H1 (cell line): ENCODE results near the gene CDC45. TPM values are rescaled to one million over a fixed set of nuclear protein-coding genes. Genes with fewer than 3 reads are reported as not detected.

Experiments
- CTCF ChIA-PET: fragments of 300-600 bp; sonication (Branson Sonifier 250); formaldehyde crosslinking; loops from one replicate; lab custom pipeline; 2021; ENCODE audit not compliant: partially characterized antibody; lab: Charles Lee
- POLR2A ChIA-PET: fragments of 300-600 bp; sonication (Branson Sonifier 250); formaldehyde crosslinking; loops from one replicate; lab custom pipeline; 2021; ENCODE audit warnings: inconsistent platforms; ENCODE audit not compliant: partially characterized antibody; lab: Charles Lee
- DNase-seq, 2 experiments: peaks; one replicate each; pipeline versions ENCODE4 v3.0.0 to v3.0.0-alpha.2; 2010 to 2022; ENCODE audit warnings: low spot score in 2 of 2, low read depth in 1 of 2, mixed read lengths in 1 of 2
- FAIRE-seq: peaks from 2 replicates; lab custom pipeline; 2011; peaks lifted over from hg19 to GRCh38; lab: Jason Lieb, UNC
- H2AFZ ChIP-seq: 2 replicates; pipeline ENCODE4 v1.8.1; 2012; ENCODE audit warnings: low read length, inconsistent platforms
- H2AK5ac ChIP-seq: 2 replicates; pipeline ENCODE4 v1.6.1; 2013; ENCODE audit warnings: low read depth, low read length
- H2BK120ac ChIP-seq: replicated peaks from 2 replicates; pipeline ENCODE3; 2013; ENCODE audit warnings: low read depth, low read length, inconsistent platforms
- H2BK12ac ChIP-seq: 2 replicates; pipeline ENCODE4 v1.6.1; 2013; ENCODE audit warnings: low read depth, low read length
- H2BK15ac ChIP-seq: 2 replicates; pipeline ENCODE4 v1.6.1; 2013; ENCODE audit warnings: low read length
- H2BK20ac ChIP-seq: 2 replicates; pipeline ENCODE4 v1.6.1; 2013; ENCODE audit warnings: low read length
- H2BK5ac ChIP-seq: 2 replicates; pipeline ENCODE4 v1.6.1; 2013; ENCODE audit warnings: low read depth, low read length
- H3K14ac ChIP-seq: 2 replicates; pipeline ENCODE4 v1.6.1; 2013; ENCODE audit warnings: inconsistent platforms; ENCODE audit not compliant: insufficient read length
- H3K18ac ChIP-seq: 2 replicates; pipeline ENCODE4 v1.6.1; 2013; ENCODE audit warnings: low read length; ENCODE audit errors: extremely low read depth
- H3K23ac ChIP-seq: 2 replicates; pipeline ENCODE4 v1.6.1; 2013; ENCODE audit warnings: inconsistent platforms; ENCODE audit not compliant: insufficient read length
- H3K23me2 ChIP-seq: 2 replicates; pipeline ENCODE4 v1.6.1; 2013; ENCODE audit warnings: low read depth, low read length
- H3K27ac ChIP-seq: 2 replicates; pipeline ENCODE4 v1.6.1; 2011; ENCODE audit warnings: low read depth, low read length, inconsistent platforms
- H3K27me3 ChIP-seq, 4 experiments: replicated peaks in 1 of 4; 1 replicate in 1 of 4; 2 replicates in 3 of 4; pipeline versions ENCODE4 v1.6.1 to v1.8.1; 2011 to 2013; ENCODE audit warnings: low read length in 3 of 4, mild to moderate bottlenecking in 3 of 4, inconsistent platforms in 2 of 4, mixed read lengths in 2 of 4, moderate library complexity in 1 of 4; ENCODE audit not compliant: control insufficient read depth in 3 of 4, insufficient read depth in 3 of 4; ENCODE audit errors: extremely low read depth in 1 of 4
- H3K36me3 ChIP-seq, 4 experiments: 2 replicates each; pipeline versions ENCODE4 v1.6.1 to v1.8.1; 2011 to 2013; ENCODE audit warnings: mild to moderate bottlenecking in 4 of 4, low read length in 3 of 4, moderate library complexity in 2 of 4, control low read depth in 1 of 4, inconsistent platforms in 1 of 4; ENCODE audit not compliant: insufficient read depth in 4 of 4, control insufficient read depth in 2 of 4
- H3K4ac ChIP-seq: replicated peaks from 2 replicates; pipeline ENCODE3; 2013; ENCODE audit warnings: low read length, low read depth, mixed read lengths, inconsistent platforms; ENCODE audit not compliant: insufficient read length
- H3K4me1 ChIP-seq, 4 experiments: replicated peaks in 1 of 4; 1 replicate in 1 of 4; 2 replicates in 3 of 4; pipeline versions ENCODE4 v1.6.1 to v1.8.1; 2011 to 2013; ENCODE audit warnings: low read length in 3 of 4, inconsistent platforms in 2 of 4, mixed read lengths in 1 of 4; ENCODE audit not compliant: insufficient read depth in 4 of 4, control insufficient read depth in 3 of 4
- H3K4me2 ChIP-seq, 2 experiments: 2 replicates each; pipeline versions ENCODE4 v1.6.1 to v1.8.1; 2011 to 2013; ENCODE audit warnings: low read depth in 2 of 2, low read length in 2 of 2, control low read depth in 1 of 2, inconsistent platforms in 1 of 2, mild to moderate bottlenecking in 1 of 2; ENCODE audit not compliant: insufficient read depth in 1 of 2
- H3K4me3 ChIP-seq, 4 experiments: fragments of 200-600, 300-600 bp in 1 of 4; sonication (generic), shearing (Covaris generic), sonication (Bioruptor Twin) in 1 of 4; 2 replicates each; pipeline versions ENCODE4 v1.5.1 to v1.8.1; 2011 to 2016; ENCODE audit warnings: low read length in 4 of 4, low read depth in 3 of 4, control low read depth in 2 of 4, inconsistent platforms in 2 of 4, mild to moderate bottlenecking in 2 of 4, mixed read lengths in 1 of 4, moderate library complexity in 1 of 4; ENCODE audit not compliant: insufficient read depth in 2 of 4; ENCODE audit errors: extremely low read depth in 1 of 4
- H3K56ac ChIP-seq: replicated peaks from 2 replicates; pipeline ENCODE3; 2013; ENCODE audit warnings: low read depth, mild to moderate bottlenecking, mixed read lengths, low read length, inconsistent platforms; ENCODE audit not compliant: insufficient read length
- H3K79me1 ChIP-seq: 2 replicates; pipeline ENCODE4 v1.6.1; 2013; ENCODE audit warnings: low read depth, low read length, control low read depth
- H3K79me2 ChIP-seq, 2 experiments: 2 replicates each; pipeline versions ENCODE4 v1.6.1 to v1.8.1; 2012 to 2013; ENCODE audit warnings: low read length in 2 of 2, mild to moderate bottlenecking in 2 of 2, inconsistent platforms in 1 of 2; ENCODE audit not compliant: insufficient read depth in 2 of 2, control insufficient read depth in 1 of 2
- H3K9ac ChIP-seq, 4 experiments: replicated peaks in 1 of 4; 1 replicate in 1 of 4; 2 replicates in 3 of 4; pipeline versions ENCODE4 v1.6.1 to v1.8.1; 2011 to 2013; ENCODE audit warnings: low read depth in 3 of 4, low read length in 3 of 4, control low read depth in 2 of 4, mild to moderate bottlenecking in 2 of 4, moderate library complexity in 2 of 4, inconsistent platforms in 1 of 4; ENCODE audit errors: extremely low read depth in 1 of 4
- H3K9me3 ChIP-seq, 2 experiments: 2 replicates each; pipeline versions ENCODE4 v1.6.1 to v1.8.1; 2012 to 2013; ENCODE audit warnings: mild to moderate bottlenecking in 2 of 2, moderate library complexity in 2 of 2, control low read depth in 1 of 2, inconsistent platforms in 1 of 2, low read depth in 1 of 2, low read length in 1 of 2, mixed read lengths in 1 of 2; ENCODE audit not compliant: insufficient read depth in 2 of 2
- H4K20me1 ChIP-seq, 2 experiments: replicated peaks in 1 of 2; 2 replicates each; pipeline versions ENCODE3 to v1.8.1; 2011 to 2013; ENCODE audit warnings: inconsistent platforms in 2 of 2, low read length in 2 of 2, mild to moderate bottlenecking in 1 of 2; ENCODE audit not compliant: insufficient read depth in 2 of 2, control insufficient read depth in 1 of 2
- H4K5ac ChIP-seq: 2 replicates; pipeline ENCODE4 v1.6.1; 2013; ENCODE audit warnings: low read length, low read depth, mixed read lengths, inconsistent platforms; ENCODE audit not compliant: insufficient read length
- H4K8ac ChIP-seq: 2 replicates; pipeline ENCODE4 v1.8.0; 2013; ENCODE audit warnings: mild to moderate bottlenecking, moderate library complexity, low read length, inconsistent platforms; ENCODE audit not compliant: insufficient read depth; ENCODE audit errors: extremely low read depth
- H4K91ac ChIP-seq: replicated peaks from 2 replicates; pipeline ENCODE3; 2013; ENCODE audit warnings: low read length, mixed read lengths, inconsistent platforms; ENCODE audit not compliant: insufficient read length
- CBX5 ChIP-seq: fragments of 300-800, 300-1000 bp; sonication (generic); IDR thresholded peaks from 2 replicates; pipeline ENCODE4 v1.7.1; 2016; ENCODE audit warnings: antibody characterized with exemption, low read length, low read depth
- E2F6 ChIP-seq: IDR thresholded peaks from 2 replicates; pipeline ENCODE4 v1.6.1; 2012; ENCODE audit warnings: inconsistent platforms
- HDAC6 ChIP-seq: IDR thresholded peaks from one replicate; pipeline ENCODE4 v1.7.1; 2012; ENCODE audit warnings: low read depth, mild to moderate bottlenecking, inconsistent platforms, low read length, moderate library complexity
- RFX5 ChIP-seq: IDR thresholded peaks from 2 replicates; pipeline ENCODE4 v1.6.1; 2011; ENCODE audit warnings: low read depth, low read length, improper control_type of control experiment, borderline replicate concordance
- WGBS, 2 experiments: shearing (Covaris generic) in 1 of 2; methylation state at CpG; one replicate each; pipeline versions ENCODE4 v1.1.6 to v1.1.7; 2013 to 2015; ENCODE audit warnings: low lambda C conversion rate in 2 of 2, mixed read lengths in 2 of 2, inconsistent platforms in 1 of 2, low coverage in 1 of 2, missing lambda C conversion rate in 1 of 2; ENCODE audit not compliant: insufficient replicate concordance in 2 of 2, insufficient coverage in 1 of 2, insufficient read length in 1 of 2; ENCODE audit errors: extremely low coverage in 1 of 2, missing lambda C conversion rate in 1 of 2; 5-methylcytosine and 5-hydroxymethylcytosine counted together
- polyA plus RNA-seq, 7 experiments: library from polyadenylated mRNA; depleted of rRNA in 3 of 7; stranded (reverse) in 5 of 7; unstranded in 2 of 7; fragments of >200 nt in 5 of 7; fragments of 200-250 nt in 2 of 7; gene quantifications; 1 replicate in 5 of 7; 2 replicates in 1 of 7; 4 replicates in 1 of 7; pipeline versions ENCODE4 v1.2.1 to v1.2.3, GENCODE V29; 2011 to 2013; ENCODE audit warnings: missing spikeins in 2 of 7, mixed read lengths in 2 of 7
- total RNA-seq: library from RNA; stranded (reverse); fragmentation: NEBNext Ultra II Directional; extraction: Animal tissue kit (Norgen Biotek cat#: 25700); gene quantifications from 2 replicates; pipeline ENCODE4 v1.2.1, GENCODE V29; 2021

CDC45 gene
- total and polyA plus RNA-seq, 2 of the 8 experiments (the other 6 are each of a cell fraction or from before 2014, with no cell fraction given) = 31.9 to 37.7 TPM

GRCh38 chr22:19498154-19498865 is 18.6 kb downstream of the CDC45 start:
- no peak overlapping the region for H2BK20ac ChIP-seq
- H2BK15ac ChIP-seq = no peak overlapping the region
- 91% methylated on average over 7 of the region's 7 CpGs; no CpG with 5 or more reads in 1 of the 2 experiments for WGBS, 2 experiments
- DNase-seq = no peak
- no peak overlapping the region for H4K91ac ChIP-seq
- H3K9ac ChIP-seq = no peak overlapping the region
- H3K27ac ChIP-seq = no peak overlapping the region
- no peak overlapping the region for H3K4ac ChIP-seq
- H3K23ac ChIP-seq = no peak overlapping the region
- H3K18ac ChIP-seq = no peak overlapping the region
- H3K79me1 ChIP-seq = no peaks in the 10 kb centered on the region; the same call in 1 of the 2 replicates
- H3K23me2 ChIP-seq = no peaks in the 10 kb centered on the region
- ChIA-PET POLR2A (interaction anchor here (0.6 to 2.4 kb wide), 6 partner anchors 13 to 131 kb away, joined by 3 to 8 read pairs (median 3); no protein-coding TSS in a partner anchor), CTCF (interaction anchor here (0.6 to 2.6 kb wide), 7 partner anchors 9 to 370 kb away, joined by 3 to 13 read pairs (median 4); no protein-coding TSS in a partner anchor)
- H3K4me1 ChIP-seq = no peaks in the 10 kb centered on the region; a peak in 1 of 7 replicates
- no peak overlapping the region for H2AK5ac ChIP-seq
- H3K4me2 ChIP-seq = no peak overlapping the region
- no peak overlapping the region for H2BK12ac ChIP-seq
- H3K9me3 ChIP-seq = no peaks in the 10 kb centered on the region
- H3K36me3 ChIP-seq = peaks cover 11 to 43% (median 23%) of the 10 kb centered on the region in 4 experiments
- H2BK5ac ChIP-seq = no peak overlapping the region
- no peak overlapping the region for H3K4me3 ChIP-seq
- no peak overlapping the region for H2BK120ac ChIP-seq
- H4K20me1 ChIP-seq = peaks cover 0 to 7% of the 10 kb centered on the region in 2 experiments
- no peak overlapping the region for H2AFZ ChIP-seq
- H3K56ac ChIP-seq = no peak overlapping the region
- no peak overlapping the region for H3K14ac ChIP-seq
- H4K8ac ChIP-seq = no peak overlapping the region
- TF ChIP-seq RFX5 (no peak), E2F6 (no peak), CBX5 (no peak), HDAC6 (no peak)
- H4K5ac ChIP-seq = no peak overlapping the region
- no peak for FAIRE-seq
- H3K27me3 ChIP-seq = no peaks in the 10 kb centered on the region
- H3K79me2 ChIP-seq = no peaks in the 10 kb centered on the region
